ENCODE data around the gene RHBDD2.

DNA sequence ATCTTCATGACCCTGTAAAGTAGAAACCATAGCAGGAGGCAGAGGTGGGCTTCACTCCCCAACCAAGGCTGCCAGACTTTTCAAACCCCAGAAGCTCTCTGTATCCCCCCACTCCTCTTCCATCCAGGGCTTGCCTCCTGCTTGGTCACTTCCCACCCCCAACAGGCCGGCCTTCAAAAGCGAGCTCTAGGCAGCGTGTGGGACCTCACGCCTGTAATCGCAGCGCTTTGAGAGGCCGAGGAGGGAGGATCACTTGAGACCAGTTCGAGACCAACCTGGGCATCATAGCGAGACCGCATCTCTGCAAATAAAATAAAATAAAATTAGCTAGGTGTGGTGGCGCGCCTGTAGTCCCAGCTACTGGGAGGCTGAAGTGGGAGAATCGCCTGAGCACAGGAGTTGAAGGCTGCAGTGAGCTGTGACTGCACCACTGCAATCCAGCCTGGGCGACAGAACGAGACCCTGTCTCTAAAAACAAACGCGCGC lies 35.4 kb downstream of the RHBDD2 start:
- TF ChIP-seq ZFP3 (CRISPR knock-in tag; IDR thresholded peaks at IDR 0.05) = no peak
- TF ChIP-seq TCF4 (CRISPR knock-in tag; IDR thresholded peaks at IDR 0.05; ENCODE audit: borderline replicate concordance) = no peak

Measured in SK-N-SH treated with all-trans-retinoic acid at 6 μM for 48 hours (cell line).